Hepatocyte (in vitro differentiated cells): ENCODE measurements around the gene ARHGEF35. TPM values are rescaled to one million over a fixed set of nuclear protein-coding genes. Genes with fewer than 3 reads are reported as not detected.
"Not testable (repeated sequence)": the region's sequence is repeated elsewhere in the genome, so short reads cannot be mapped to it uniquely, and the experiment has no call there.

Experiments
- DNase-seq: peaks from one replicate; pipeline ENCODE4 v3.0.0-alpha.2; 2016; ENCODE audit warnings: low spot score
- H2AFZ ChIP-seq: fragments of 200-600 bp; sonication (generic); 2 replicates; pipeline ENCODE4 v1.6.0; 2016; ENCODE audit warnings: antibody characterized with exemption, mild to moderate bottlenecking
- H3K27ac ChIP-seq: fragments of 200-600 bp; sonication (generic); 2 replicates; pipeline ENCODE4 v1.5.1; 2016; ENCODE audit warnings: mild to moderate bottlenecking
- H3K27me3 ChIP-seq: fragments of 200-600 bp; sonication (generic); 2 replicates; pipeline ENCODE4 v1.6.1; 2016
- H3K36me3 ChIP-seq: fragments of 200-600 bp; sonication (generic); replicated peaks from 2 replicates; pipeline ENCODE4 v1.5.1; 2016; ENCODE audit warnings: low read depth; ENCODE audit not compliant: insufficient read depth
- H3K4me1 ChIP-seq: fragments of 200-600 bp; sonication (generic); 2 replicates; pipeline ENCODE4 v1.5.1; 2016; ENCODE audit warnings: mild to moderate bottlenecking, moderate library complexity; ENCODE audit not compliant: insufficient read depth
- H3K4me2 ChIP-seq: fragments of 200-600 bp; sonication (generic); 2 replicates; pipeline ENCODE4 v1.6.0; 2016
- H3K4me3 ChIP-seq: fragments of 200-600 bp; sonication (generic); 2 replicates; pipeline ENCODE4 v1.5.1; 2016; ENCODE audit warnings: mild to moderate bottlenecking
- H3K79me2 ChIP-seq: fragments of 200-600 bp; sonication (generic); 2 replicates; pipeline ENCODE4 v1.6.0; 2017; ENCODE audit warnings: mild to moderate bottlenecking
- H3K9me2 ChIP-seq: fragments of 200-600 bp; sonication (generic); replicated peaks from 2 replicates; pipeline ENCODE4 v1.6.0; 2017; ENCODE audit warnings: mild to moderate bottlenecking; ENCODE audit not compliant: insufficient read depth
- H3K9me3 ChIP-seq: fragments of 200-600 bp; sonication (generic); 2 replicates; pipeline ENCODE4 v1.5.1; 2016; ENCODE audit warnings: low read depth, mild to moderate bottlenecking
- H4K20me1 ChIP-seq: fragments of 200-600 bp; sonication (generic); 2 replicates; pipeline ENCODE4 v1.6.0; 2016; ENCODE audit warnings: mild to moderate bottlenecking; ENCODE audit not compliant: insufficient read depth, poor library complexity, severe bottlenecking
- WGBS: methylation state at CpG from one replicate; pipeline ENCODE4 v1.1.6; 2016; ENCODE audit warnings: low lambda C conversion rate; ENCODE audit errors: missing lambda C conversion rate; 5-methylcytosine and 5-hydroxymethylcytosine counted together
- polyA plus RNA-seq: library from polyadenylated mRNA; unstranded; fragments of >200 nt; fragmentation: Nextera tagmentation; extraction: Ambion mirVana; gene quantifications from 2 replicates; pipeline ENCODE4 v1.2.1, GENCODE V29; 2016
- total RNA-seq: library from RNA; depleted of rRNA; stranded (reverse); fragments of >200 nt; gene quantifications from 2 replicates; pipeline ENCODE4 v1.2.3, GENCODE V29; 2014
- TF ChIP-seq, protein P1 (sequence below): fragments of 200-600 bp; sonication (generic); IDR thresholded peaks from 2 replicates; pipeline ENCODE4 v1.5.1; 2016; ENCODE audit warnings: antibody characterized with exemption, mild to moderate bottlenecking; ENCODE audit not compliant: poor library complexity

Gene ARHGEF35
- total and polyA plus RNA-seq, 2 experiments from 2014 or later = 16.4 to 17.1 TPM

DNA sequence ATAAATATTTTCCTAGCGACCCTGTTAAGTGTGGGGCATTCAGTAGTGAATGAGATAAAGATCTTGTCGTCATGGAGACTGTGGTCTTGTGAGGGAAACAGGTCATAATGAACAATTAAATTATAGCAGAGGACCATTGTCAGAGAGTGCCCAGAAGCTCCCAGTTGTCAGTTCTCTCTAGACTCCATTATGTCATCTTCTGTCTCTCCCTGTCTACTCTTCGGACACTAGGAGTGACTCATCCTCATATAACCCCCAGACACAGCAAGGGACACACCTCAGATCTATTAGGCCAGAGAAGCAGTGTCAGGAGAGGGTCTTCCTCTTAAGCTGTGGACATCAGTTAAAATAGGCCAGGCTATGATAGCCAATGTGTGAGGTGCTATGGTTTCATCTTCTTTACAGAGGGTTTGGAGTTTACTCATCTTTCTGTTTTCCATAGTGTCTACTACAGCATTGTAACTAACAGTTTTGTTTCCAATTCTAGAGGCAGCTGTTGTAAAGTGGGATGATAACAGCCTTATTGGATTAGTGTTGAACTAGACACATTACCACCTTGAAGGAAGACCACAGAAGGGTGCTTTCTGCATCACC, 7.0 kb downstream of the ARHGEF35 start:
- not testable (repeated sequence) for H2AFZ ChIP-seq, H3K27ac ChIP-seq, H3K9me3 ChIP-seq, H3K27me3 ChIP-seq, H3K79me2 ChIP-seq, H3K36me3 ChIP-seq, H3K4me2 ChIP-seq, H3K4me1 ChIP-seq, H3K9me2 ChIP-seq, H4K20me1 ChIP-seq, DNase-seq, H3K4me3 ChIP-seq
- WGBS = no CpG with 5 or more reads among the region's 3 CpGs

DNA sequence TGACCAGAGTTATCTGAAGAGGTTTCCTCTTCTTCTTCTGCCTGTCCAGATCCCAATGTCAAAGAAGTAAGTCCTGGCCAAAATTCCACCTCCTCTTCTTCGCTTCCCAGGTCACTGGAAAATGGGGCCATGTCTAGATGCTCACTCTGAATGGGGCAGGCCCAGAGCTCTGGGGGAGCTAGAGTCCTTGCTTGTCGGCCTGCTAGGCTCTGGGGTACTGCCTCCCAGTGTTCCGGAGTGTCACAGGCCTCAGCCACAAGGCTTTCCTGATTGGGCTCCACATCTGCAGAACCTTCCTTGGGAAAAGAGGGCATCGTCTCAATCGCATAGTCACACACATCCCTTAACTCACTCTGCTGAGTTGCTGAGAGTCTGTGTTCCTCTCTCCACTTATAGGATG, 7.8 kb downstream of the ARHGEF35 start:
- H3K36me3 ChIP-seq, H3K27me3 ChIP-seq, H3K27ac ChIP-seq, H3K4me3 ChIP-seq, H3K4me2 ChIP-seq, H2AFZ ChIP-seq, DNase-seq, H3K9me3 ChIP-seq, H3K9me2 ChIP-seq, H4K20me1 ChIP-seq, H3K79me2 ChIP-seq, H3K4me1 ChIP-seq: not testable (repeated sequence)
- no CpG with 5 or more reads among the region's 5 CpGs for WGBS

DNA sequence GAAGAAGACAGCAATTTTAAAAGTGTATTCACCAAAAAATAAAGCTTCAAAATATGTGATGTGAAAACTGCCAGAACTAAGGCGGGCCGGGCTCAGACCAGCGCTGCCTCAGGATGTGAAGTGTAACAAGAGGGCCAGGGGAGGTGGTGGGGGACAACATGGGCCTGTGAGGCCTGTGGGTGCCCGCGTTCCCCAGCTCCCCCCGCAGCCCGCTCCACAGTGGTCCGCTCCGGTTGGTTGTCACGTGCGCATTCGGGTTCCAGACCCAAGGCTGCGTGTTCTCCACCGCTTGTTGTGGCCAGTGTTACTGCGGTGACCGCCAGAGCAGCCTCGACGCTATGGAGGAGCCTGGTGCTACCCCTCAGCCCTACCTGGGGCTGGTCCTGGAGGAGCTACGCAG, 12.5 kb downstream of the ARHGEF35 start, which contains the start of gene CTAGE4:
Gene CTAGE4 (plus strand): TSS at position 301 of the 400 bp plus-strand sequence. CDS start 38 bp downstream, at position 339.
- H3K4me1 ChIP-seq, H3K36me3 ChIP-seq, H3K9me2 ChIP-seq, H3K4me3 ChIP-seq, H4K20me1 ChIP-seq, H2AFZ ChIP-seq, H3K4me2 ChIP-seq, DNase-seq, H3K27me3 ChIP-seq, H3K79me2 ChIP-seq, H3K27ac ChIP-seq, H3K9me3 ChIP-seq: not testable (repeated sequence)
- WGBS = no CpG with 5 or more reads among the region's 19 CpGs

DNA sequence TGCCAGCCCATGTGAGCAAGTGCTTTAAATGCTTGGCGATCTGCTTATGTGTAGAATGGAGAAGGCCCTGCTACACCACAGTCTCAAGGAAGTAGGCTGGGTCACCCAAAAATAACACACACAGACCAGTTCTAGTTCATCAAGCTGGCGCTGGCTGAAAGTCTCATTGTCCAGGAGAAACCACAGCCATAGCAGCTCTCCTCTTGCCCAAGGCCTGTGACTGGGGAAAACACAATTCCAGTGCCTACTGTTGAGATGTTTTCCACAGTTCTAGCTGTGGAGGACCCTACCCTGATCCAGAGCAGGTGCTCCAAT, 16.5 kb downstream of the ARHGEF35 start:
- DNase-seq, H3K4me1 ChIP-seq, H3K27ac ChIP-seq, H3K9me3 ChIP-seq, H3K4me2 ChIP-seq, H3K4me3 ChIP-seq, H3K36me3 ChIP-seq, H3K27me3 ChIP-seq, H3K9me2 ChIP-seq, H3K79me2 ChIP-seq, H4K20me1 ChIP-seq, H2AFZ ChIP-seq: not testable (repeated sequence)
- WGBS = 88% methylated on average over 1 of the region's 2 CpGs

GRCh38 chr7:144178380-144179164, 17.1 kb downstream of the ARHGEF35 start:
- not testable (repeated sequence) for H3K9me3 ChIP-seq, H3K4me2 ChIP-seq, H3K27ac ChIP-seq, H3K4me1 ChIP-seq, H3K9me2 ChIP-seq, H3K27me3 ChIP-seq, H3K79me2 ChIP-seq, H3K4me3 ChIP-seq, H4K20me1 ChIP-seq, H2AFZ ChIP-seq, H3K36me3 ChIP-seq
- DNase-seq = peak; percentile 13
- TF ChIP-seq, protein P1, sequence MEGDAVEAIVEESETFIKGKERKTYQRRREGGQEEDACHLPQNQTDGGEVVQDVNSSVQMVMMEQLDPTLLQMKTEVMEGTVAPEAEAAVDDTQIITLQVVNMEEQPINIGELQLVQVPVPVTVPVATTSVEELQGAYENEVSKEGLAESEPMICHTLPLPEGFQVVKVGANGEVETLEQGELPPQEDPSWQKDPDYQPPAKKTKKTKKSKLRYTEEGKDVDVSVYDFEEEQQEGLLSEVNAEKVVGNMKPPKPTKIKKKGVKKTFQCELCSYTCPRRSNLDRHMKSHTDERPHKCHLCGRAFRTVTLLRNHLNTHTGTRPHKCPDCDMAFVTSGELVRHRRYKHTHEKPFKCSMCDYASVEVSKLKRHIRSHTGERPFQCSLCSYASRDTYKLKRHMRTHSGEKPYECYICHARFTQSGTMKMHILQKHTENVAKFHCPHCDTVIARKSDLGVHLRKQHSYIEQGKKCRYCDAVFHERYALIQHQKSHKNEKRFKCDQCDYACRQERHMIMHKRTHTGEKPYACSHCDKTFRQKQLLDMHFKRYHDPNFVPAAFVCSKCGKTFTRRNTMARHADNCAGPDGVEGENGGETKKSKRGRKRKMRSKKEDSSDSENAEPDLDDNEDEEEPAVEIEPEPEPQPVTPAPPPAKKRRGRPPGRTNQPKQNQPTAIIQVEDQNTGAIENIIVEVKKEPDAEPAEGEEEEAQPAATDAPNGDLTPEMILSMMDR = peak; percentile 48
- WGBS = 63% methylated on average over 10 of the region's 10 CpGs
